Caco-2 (cell line): Measurements from ENCODE around the gene NAT9. TPM values are rescaled to one million over a fixed set of nuclear protein-coding genes. Genes with fewer than 3 reads are reported as not detected.

Experiments
- BruUV-seq: library from RNA; stranded (reverse); fragments of 400-500 nt; replicated peaks from 2 replicates; lab custom pipeline; 2021; lab: Mats Ljungman, UMichigan
- CTCF ChIA-PET: fragments of 300-600 bp; sonication (Branson Sonifier 250); formaldehyde crosslinking; loops from one replicate; lab custom pipeline; 2022; ENCODE audit warnings: antibody characterized with exemption; lab: Charles Lee
- POLR2A ChIA-PET: fragments of 300-600 bp; sonication (Branson Sonifier 250); formaldehyde crosslinking; loops from one replicate; lab custom pipeline; 2022; ENCODE audit warnings: antibody characterized with exemption; lab: Charles Lee
- DNase-seq, 2 experiments: peaks; one replicate each; pipeline versions ENCODE4 v3.0.0 to v3.0.0-alpha.2; 2020 to 2022
- H3K27me3 ChIP-seq: replicated peaks from 2 replicates; pipeline ENCODE4 v1.6.0; 2011; ENCODE audit warnings: low read length; ENCODE audit not compliant: control insufficient read depth, insufficient read depth
- H3K36me3 ChIP-seq: 2 replicates; pipeline ENCODE4 v1.5.1; 2011; ENCODE audit warnings: low read length; ENCODE audit not compliant: control insufficient read depth, insufficient read depth
- H3K4me1 ChIP-seq: fragments of 250-450 bp; sonication (Bioruptor Pico); 2 replicates; pipeline ENCODE4 v1.5.1; 2020; ENCODE audit warnings: mild to moderate bottlenecking
- H3K4me3 ChIP-seq: 2 replicates; pipeline ENCODE4 v1.5.1; 2011; ENCODE audit warnings: low read depth, mild to moderate bottlenecking, control low read depth, low read length
- H3K9me3 ChIP-seq: fragments of 250-450 bp; sonication (Bioruptor Pico); 2 replicates; pipeline ENCODE4 v1.5.1; 2020; ENCODE audit warnings: mild to moderate bottlenecking, moderate library complexity
- H3K27ac Mint-ChIP-seq: one replicate; pipeline ENCODE4 v1.8.0; 2022; ENCODE audit warnings: mixed read lengths; ENCODE audit not compliant: unreplicated experiment
- H3K27me3 Mint-ChIP-seq: one replicate; pipeline ENCODE4 v1.8.0; 2022; ENCODE audit warnings: mixed read lengths; ENCODE audit not compliant: insufficient read depth, unreplicated experiment
- H3K36me3 Mint-ChIP-seq: one replicate; pipeline ENCODE4 v1.8.0; 2022; ENCODE audit warnings: mild to moderate bottlenecking, mixed read lengths; ENCODE audit not compliant: insufficient read depth, unreplicated experiment
- H3K4me1 Mint-ChIP-seq: one replicate; pipeline ENCODE4 v1.8.0; 2022; ENCODE audit warnings: low read depth, mixed read lengths; ENCODE audit not compliant: unreplicated experiment
- H3K4me3 Mint-ChIP-seq: one replicate; pipeline ENCODE4 v1.8.0; 2022; ENCODE audit warnings: mild to moderate bottlenecking, moderate library complexity, mixed read lengths; ENCODE audit not compliant: unreplicated experiment
- H3K9me3 Mint-ChIP-seq: one replicate; pipeline ENCODE4 v1.8.0; 2022; ENCODE audit warnings: mixed read lengths; ENCODE audit not compliant: unreplicated experiment
- intact Hi-C: fragments of 100-400 bp; cut with micrococcal nuclease; formaldehyde crosslinking; loops from one replicate; pipeline ENCODE4 v1.10.0; 2022; ENCODE audit not compliant: unreplicated experiment
- total RNA-seq: library from RNA; stranded (reverse); gene quantifications from 2 replicates; pipeline ENCODE4 v1.2.3, GENCODE V29; 2022
- TF ChIP-seq, protein P1 (sequence below), 2 experiments: fragments of 200-600 bp in 1 of 2; IDR thresholded peaks; 1 replicate in 1 of 2; 2 replicates in 1 of 2; pipeline versions ENCODE4 v1.5.1 to v1.8.0; 2011 to 2022; ENCODE audit warnings: antibody characterized with exemption in 1 of 2, control low read depth in 1 of 2, inconsistent platforms in 1 of 2, low read depth in 1 of 2, low read length in 1 of 2, mild to moderate bottlenecking in 1 of 2, moderate library complexity in 1 of 2; ENCODE audit not compliant: insufficient read depth in 1 of 2, severe bottlenecking in 1 of 2, unreplicated experiment in 1 of 2

Gene NAT9
- total RNA-seq, 1 experiment from 2014 or later: 84.5 TPM

DNA sequence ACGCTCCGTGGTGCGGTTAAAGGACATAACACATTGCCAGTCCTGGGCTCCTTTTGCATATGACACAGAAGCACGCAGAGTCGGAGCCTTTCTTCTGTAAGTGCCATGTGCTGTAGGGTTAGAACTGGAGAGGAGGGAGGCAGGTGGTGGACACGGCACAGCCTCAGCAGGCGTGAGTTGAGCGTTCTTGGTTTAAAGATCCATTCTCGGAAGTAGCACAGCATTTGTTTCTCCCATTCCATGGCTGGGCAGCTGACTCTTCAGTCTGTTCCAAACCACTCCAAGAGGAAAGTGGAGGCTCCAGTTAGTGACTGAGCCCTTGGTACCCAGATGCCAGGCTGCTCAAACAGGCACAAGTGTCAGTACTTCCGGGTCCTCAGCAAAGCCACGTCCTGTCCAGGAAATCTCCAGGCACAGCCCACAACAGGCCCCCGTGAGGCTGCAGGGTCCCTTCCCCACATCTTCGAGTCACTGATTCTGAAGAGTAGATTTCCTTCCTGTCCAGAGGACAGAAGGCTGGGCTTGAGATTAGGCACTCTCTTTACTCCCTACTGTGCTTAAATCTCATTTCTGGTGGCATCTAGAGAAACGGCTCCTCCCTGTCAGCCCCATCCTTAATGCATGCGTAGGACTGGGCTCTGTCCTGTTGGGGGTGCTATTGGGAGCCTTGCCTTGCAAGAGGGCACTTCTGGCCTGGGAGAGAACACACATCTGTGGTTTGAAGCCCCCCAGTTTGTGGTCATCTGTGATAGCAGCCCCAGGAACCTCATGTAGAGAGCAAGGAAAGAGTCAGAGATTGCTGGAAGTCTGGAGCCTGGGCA, 39.6 kb upstream of the NAT9 start:
- DNase-seq: peak in 1 of 2 experiments; percentile 23
- Histone ChIP-seq H3K4me1 (no peaks in the 10 kb centered on the region), H3K36me3 (no peaks in the 10 kb centered on the region), H3K9me3 (no peaks in the 10 kb centered on the region), H3K27me3 (no peaks in the 10 kb centered on the region), H3K4me3 (no peak overlapping the region)
- CTCF ChIA-PET: no interaction called here
- Mint-ChIP-seq H3K27me3 (no peaks in the 10 kb centered on the region), H3K36me3 (no peaks in the 10 kb centered on the region), H3K27ac (no peak overlapping the region), H3K4me1 (no peaks in the 10 kb centered on the region), H3K9me3 (no peaks in the 10 kb centered on the region), H3K4me3 (no peak overlapping the region)
- TF ChIP-seq, protein P1, sequence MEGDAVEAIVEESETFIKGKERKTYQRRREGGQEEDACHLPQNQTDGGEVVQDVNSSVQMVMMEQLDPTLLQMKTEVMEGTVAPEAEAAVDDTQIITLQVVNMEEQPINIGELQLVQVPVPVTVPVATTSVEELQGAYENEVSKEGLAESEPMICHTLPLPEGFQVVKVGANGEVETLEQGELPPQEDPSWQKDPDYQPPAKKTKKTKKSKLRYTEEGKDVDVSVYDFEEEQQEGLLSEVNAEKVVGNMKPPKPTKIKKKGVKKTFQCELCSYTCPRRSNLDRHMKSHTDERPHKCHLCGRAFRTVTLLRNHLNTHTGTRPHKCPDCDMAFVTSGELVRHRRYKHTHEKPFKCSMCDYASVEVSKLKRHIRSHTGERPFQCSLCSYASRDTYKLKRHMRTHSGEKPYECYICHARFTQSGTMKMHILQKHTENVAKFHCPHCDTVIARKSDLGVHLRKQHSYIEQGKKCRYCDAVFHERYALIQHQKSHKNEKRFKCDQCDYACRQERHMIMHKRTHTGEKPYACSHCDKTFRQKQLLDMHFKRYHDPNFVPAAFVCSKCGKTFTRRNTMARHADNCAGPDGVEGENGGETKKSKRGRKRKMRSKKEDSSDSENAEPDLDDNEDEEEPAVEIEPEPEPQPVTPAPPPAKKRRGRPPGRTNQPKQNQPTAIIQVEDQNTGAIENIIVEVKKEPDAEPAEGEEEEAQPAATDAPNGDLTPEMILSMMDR (IDR thresholded peaks at IDR 0.05; ENCODE audit: insufficient read depth in 1 of 2, low read depth in 1 of 2, low read length in 1 of 2, severe bottlenecking in 1 of 2, unreplicated experiment in 1 of 2): peak; percentile 10 to 15
- intact Hi-C loops: no loop called here
- BruUV-seq: no TSS peak
- POLR2A ChIA-PET: no interaction called here

DNA sequence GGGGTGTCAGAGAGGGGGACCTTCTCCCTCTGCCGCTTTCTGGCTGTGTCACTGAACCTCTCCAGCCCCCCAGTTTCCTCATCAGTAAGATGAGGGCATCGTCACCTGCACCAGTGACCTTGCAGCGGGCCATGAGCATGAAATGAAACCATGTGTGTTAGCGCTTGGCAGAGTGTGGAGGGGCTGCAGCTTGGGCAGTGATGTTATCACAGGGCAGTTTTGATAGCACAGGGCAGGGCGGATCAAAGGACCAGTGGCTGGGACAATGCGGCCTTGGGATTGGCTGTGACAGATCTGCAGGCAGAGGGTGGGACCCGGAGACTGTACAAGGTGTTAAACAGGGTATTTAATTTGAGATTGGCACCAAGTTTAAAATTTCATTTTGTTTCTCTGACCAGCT, 38.9 kb upstream of the NAT9 start:
- BruUV-seq: no TSS peak
- Mint-ChIP-seq H3K4me3 (no peak overlapping the region), H3K4me1 (no peaks in the 10 kb centered on the region), H3K27me3 (no peaks in the 10 kb centered on the region), H3K9me3 (no peaks in the 10 kb centered on the region), H3K27ac (no peak overlapping the region), H3K36me3 (no peaks in the 10 kb centered on the region)
- intact Hi-C loops: no loop called here
- CTCF ChIA-PET: no interaction called here
- no peaks in the 10 kb centered on the region for H3K36me3 ChIP-seq
- no peaks in the 10 kb centered on the region for H3K27me3 ChIP-seq
- H3K4me1 ChIP-seq: no peaks in the 10 kb centered on the region
- POLR2A ChIA-PET: no interaction called here
- H3K4me3 ChIP-seq: no peak overlapping the region
- TF ChIP-seq, protein P1 (IDR thresholded peaks at IDR 0.05; ENCODE audit: insufficient read depth in 1 of 2, low read depth in 1 of 2, low read length in 1 of 2, severe bottlenecking in 1 of 2, unreplicated experiment in 1 of 2): no peak
- H3K9me3 ChIP-seq: no peaks in the 10 kb centered on the region
- no peak for DNase-seq

DNA sequence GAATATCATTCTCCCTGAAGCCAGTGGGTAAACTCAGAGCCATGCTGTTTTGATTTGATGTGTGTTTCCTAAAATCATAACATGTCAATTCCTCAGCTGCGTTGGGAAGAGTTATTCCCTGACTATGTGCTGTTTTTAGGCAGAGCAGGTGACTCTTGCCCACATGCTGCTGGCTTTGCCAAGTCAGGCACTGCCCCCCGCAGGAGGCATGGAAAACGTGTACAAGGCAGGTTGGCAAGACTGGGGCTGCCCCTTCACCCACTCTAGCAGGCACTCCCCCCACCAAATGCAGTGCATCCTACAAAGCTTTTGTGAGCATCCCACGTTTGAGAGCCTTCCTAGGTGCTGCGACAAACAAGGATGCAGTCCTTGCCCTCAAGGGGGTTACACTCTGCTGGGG, 38.3 kb upstream of the NAT9 start:
- Mint-ChIP-seq H3K4me3 (no peak overlapping the region), H3K4me1 (no peaks in the 10 kb centered on the region), H3K27me3 (no peaks in the 10 kb centered on the region), H3K9me3 (no peaks in the 10 kb centered on the region), H3K36me3 (no peaks in the 10 kb centered on the region), H3K27ac (no peak overlapping the region)
- DNase-seq: no peak
- Histone ChIP-seq H3K36me3 (no peaks in the 10 kb centered on the region), H3K27me3 (no peaks in the 10 kb centered on the region), H3K4me1 (no peaks in the 10 kb centered on the region), H3K9me3 (no peaks in the 10 kb centered on the region), H3K4me3 (no peak overlapping the region)
- POLR2A ChIA-PET: no interaction called here
- no TSS peak for BruUV-seq
- TF ChIP-seq, protein P1 (IDR thresholded peaks at IDR 0.05; ENCODE audit: insufficient read depth in 1 of 2, low read depth in 1 of 2, low read length in 1 of 2, severe bottlenecking in 1 of 2, unreplicated experiment in 1 of 2): no peak
- CTCF ChIA-PET: no interaction called here
- intact Hi-C loops: no loop called here
